Erythroblast (primary cell): Measurements from ENCODE around the gene NTRK2.

Experiments used
- GATA1 ChIP-seq: IDR thresholded peaks from 2 replicates; pipeline ENCODE4 v1.6.1; 2011; ENCODE audit warnings: low read depth, mild to moderate bottlenecking, control low read depth, low read length, moderate library complexity
- POLR2A ChIP-seq: IDR thresholded peaks from 2 replicates; pipeline ENCODE4 v1.6.1; 2011; ENCODE audit warnings: mild to moderate bottlenecking, low read length

- TF ChIP-seq POLR2A, result no peak
- TF ChIP-seq GATA1, result no peak
Measured at GRCh38 chr9:84711936-84712335, 42.4 kb downstream of the NTRK2 start.
